ENCODE results near the gene ITPR2. TPM values are rescaled to one million over a fixed set of nuclear protein-coding genes. Genes with fewer than 3 reads are reported as not detected.

Gene ITPR2
- total RNA-seq, 3 donors from 2014 or later: 33.3 to 60.8 (median 54.0) TPM

DNA sequence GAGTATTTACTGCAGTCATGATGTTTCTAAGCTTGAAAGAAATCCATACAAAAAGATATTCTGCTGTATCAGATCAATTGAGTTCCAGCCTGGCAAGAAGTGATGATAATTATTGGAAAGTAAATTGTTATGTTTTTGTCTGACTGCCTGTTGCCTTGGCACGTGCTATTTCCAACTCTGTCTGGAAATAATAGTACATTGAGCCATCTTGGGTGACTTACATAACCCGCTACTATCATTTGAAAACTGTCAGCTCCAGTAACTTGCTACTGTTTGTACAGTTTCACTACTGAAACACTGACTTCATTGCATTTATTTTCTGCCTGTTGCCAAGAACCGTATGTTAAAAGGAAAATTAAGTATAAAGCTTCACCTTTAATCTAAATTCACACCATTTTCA is 318.6 kb downstream of the ITPR2 start:
- intact Hi-C loops (cut with DNase I, micrococcal nuclease): no loop called here
- ATAC-seq: no peak
- H3K9me3 ChIP-seq: peaks cover 2% of the 10 kb centered on the region

DNA sequence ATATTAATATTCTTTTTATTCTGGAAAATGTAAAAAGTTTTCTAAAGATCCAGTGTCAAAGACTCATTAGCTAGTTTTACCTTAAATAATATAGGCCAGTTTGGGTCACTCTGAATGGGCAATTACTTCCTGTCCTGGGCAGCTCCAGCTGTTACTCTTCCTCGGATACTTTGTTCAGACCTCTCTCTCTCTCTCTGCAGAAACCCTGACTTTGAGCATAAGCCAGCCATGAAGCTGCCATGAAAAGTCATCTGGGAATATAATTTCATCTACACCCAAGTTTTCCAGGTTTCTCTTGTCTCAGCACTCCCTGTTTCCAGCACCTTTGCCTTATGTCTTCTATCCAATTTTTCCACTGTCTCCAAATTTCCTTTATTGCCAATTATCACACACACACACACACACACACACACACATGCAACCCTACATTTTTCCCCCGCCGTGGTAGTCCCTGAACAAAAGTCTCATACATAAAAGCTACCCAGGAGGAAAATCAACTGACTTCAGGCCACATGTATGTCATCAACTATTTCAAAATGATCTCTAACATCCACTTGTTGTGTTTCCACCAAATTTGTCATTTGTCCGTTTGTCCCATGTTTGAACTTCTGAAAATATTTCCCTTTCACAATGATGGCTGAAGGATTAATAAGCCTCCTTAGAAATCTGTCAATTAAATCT is 319.5 kb downstream of the ITPR2 start:
- intact Hi-C loops (cut with DNase I, micrococcal nuclease): no loop called here

More for the DNA sequence above, 318.6 kb downstream of the ITPR2 start:
- TF ChIP-seq, protein P1, sequence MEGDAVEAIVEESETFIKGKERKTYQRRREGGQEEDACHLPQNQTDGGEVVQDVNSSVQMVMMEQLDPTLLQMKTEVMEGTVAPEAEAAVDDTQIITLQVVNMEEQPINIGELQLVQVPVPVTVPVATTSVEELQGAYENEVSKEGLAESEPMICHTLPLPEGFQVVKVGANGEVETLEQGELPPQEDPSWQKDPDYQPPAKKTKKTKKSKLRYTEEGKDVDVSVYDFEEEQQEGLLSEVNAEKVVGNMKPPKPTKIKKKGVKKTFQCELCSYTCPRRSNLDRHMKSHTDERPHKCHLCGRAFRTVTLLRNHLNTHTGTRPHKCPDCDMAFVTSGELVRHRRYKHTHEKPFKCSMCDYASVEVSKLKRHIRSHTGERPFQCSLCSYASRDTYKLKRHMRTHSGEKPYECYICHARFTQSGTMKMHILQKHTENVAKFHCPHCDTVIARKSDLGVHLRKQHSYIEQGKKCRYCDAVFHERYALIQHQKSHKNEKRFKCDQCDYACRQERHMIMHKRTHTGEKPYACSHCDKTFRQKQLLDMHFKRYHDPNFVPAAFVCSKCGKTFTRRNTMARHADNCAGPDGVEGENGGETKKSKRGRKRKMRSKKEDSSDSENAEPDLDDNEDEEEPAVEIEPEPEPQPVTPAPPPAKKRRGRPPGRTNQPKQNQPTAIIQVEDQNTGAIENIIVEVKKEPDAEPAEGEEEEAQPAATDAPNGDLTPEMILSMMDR (IDR thresholded peaks at IDR 0.05): no peak
- Histone ChIP-seq H3K4me1 (ENCODE audit: low read depth) (no peaks in the 10 kb centered on the region), H3K36me3 (ENCODE audit: low read depth) (no peaks in the 10 kb centered on the region), H3K4me3 (no peak overlapping the region)
- no peak for DNase-seq

DNA sequence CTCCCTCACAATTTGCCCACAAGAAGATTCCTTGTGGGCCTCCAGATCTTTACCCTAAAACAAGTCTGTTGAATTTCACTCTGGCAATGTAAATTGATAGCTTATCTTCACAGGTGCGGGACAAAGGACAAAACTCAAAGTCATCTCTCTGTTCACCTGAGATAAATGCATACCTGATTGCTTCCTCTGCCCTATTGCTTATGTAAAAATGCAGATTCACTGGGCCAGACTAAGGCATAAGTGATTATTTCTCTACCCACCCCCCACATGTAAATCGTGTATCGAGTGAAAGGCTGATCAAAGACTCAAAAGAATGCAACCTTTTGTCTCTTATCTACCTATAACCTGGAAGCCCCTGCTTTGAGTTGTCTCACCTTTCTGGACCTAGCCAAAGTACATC is 320.8 kb downstream of the ITPR2 start:
- Histone ChIP-seq H3K4me1 (ENCODE audit: low read depth) (no peaks in the 10 kb centered on the region), H3K9me3 (no peaks in the 10 kb centered on the region), H3K4me3 (no peak overlapping the region), H3K36me3 (ENCODE audit: low read depth) (no peaks in the 10 kb centered on the region)
- intact Hi-C loops (cut with DNase I, micrococcal nuclease): no loop called here
- DNase-seq: no peak
- TF ChIP-seq, protein P1 (IDR thresholded peaks at IDR 0.05): no peak
- ATAC-seq: no peak

More for the DNA sequence above, 319.5 kb downstream of the ITPR2 start:
- Histone ChIP-seq H3K36me3 (ENCODE audit: low read depth) (no peaks in the 10 kb centered on the region), H3K4me1 (ENCODE audit: low read depth) (no peaks in the 10 kb centered on the region), H3K4me3 (no peak overlapping the region), H3K9me3 (peaks cover 2% of the 10 kb centered on the region)
- DNase-seq (no peak), ATAC-seq (no peak)
- TF ChIP-seq, protein P1 (IDR thresholded peaks at IDR 0.05): no peak

DNA sequence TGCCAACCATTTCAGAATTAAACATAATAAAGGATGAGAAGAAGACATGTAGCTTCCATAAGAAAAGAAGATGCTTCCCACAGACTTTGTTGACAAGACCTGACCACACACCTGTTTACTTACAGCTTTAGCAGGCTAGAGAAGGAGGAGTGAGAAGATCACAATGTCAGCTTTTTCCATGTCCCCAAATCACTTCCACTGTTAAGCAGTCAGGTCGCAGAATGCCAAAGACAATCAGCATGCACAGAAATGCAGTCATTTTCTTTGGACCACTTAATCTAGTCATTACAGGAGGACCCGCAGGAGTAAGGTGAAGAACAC is 322.7 kb downstream of the ITPR2 start:
- Histone ChIP-seq H3K9me3 (no peaks in the 10 kb centered on the region), H3K4me1 (ENCODE audit: low read depth) (no peaks in the 10 kb centered on the region), H3K4me3 (no peak overlapping the region), H3K36me3 (ENCODE audit: low read depth) (no peaks in the 10 kb centered on the region)
- intact Hi-C loops (cut with DNase I, micrococcal nuclease): no loop called here
- DNase-seq (no peak), ATAC-seq (no peak)
- TF ChIP-seq, protein P1 (IDR thresholded peaks at IDR 0.05): no peak

DNA sequence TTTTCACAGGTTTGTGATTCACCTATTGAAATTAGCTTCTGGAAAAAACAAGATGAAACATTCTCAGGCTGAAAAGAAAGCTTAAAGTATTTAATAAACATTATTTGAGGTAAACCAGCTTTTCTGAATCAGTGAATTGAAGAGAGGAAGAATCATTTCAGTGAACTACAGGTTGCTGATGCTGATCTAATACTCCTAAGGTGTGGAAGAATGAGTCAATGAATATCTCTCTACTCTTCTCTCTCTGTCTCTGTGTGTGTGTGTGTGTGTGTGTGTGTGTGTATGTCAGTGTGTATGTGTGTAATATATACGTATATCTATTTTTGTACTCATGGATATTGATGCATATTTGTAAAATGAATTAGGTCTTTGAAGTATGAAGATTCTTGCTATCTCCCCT is 325.4 kb downstream of the ITPR2 start:
- no peaks in the 10 kb centered on the region for H3K36me3 ChIP-seq (ENCODE audit: low read depth)
- intact Hi-C loops (cut with DNase I, micrococcal nuclease): no loop called here
- H3K4me1 ChIP-seq (ENCODE audit: low read depth): no peaks in the 10 kb centered on the region
- TF ChIP-seq, protein P1 (IDR thresholded peaks at IDR 0.05): no peak
- no peaks in the 10 kb centered on the region for H3K9me3 ChIP-seq
- H3K4me3 ChIP-seq: no peak overlapping the region
- DNase-seq (no peak), ATAC-seq (no peak)

All from mucosa of descending colon (tissue), 3 donors.